ENCODE measurements around the gene FUCA2. TPM values are rescaled to one million over a fixed set of nuclear protein-coding genes. Genes with fewer than 3 reads are reported as not detected.

The FUCA2 gene
- total RNA-seq, 1 experiment from 2014 or later: 48.5 TPM

- no peak for TF ChIP-seq ERG (CRISPR knock-in tag; IDR thresholded peaks at IDR 0.05)
- TF ChIP-seq ZNF121 (CRISPR knock-in tag; IDR thresholded peaks at IDR 0.05): no peak
These were observed 20.7 kb downstream of the FUCA2 start (continued) for GRCh38 chr6:143490775-143491174.

GRCh38 chr6:143490244-143490643 is 21.3 kb downstream of the FUCA2 start:
- Mint-ChIP-seq H3K4me1 (no peaks in the 10 kb centered on the region), H3K27me3 (ENCODE audit: low read depth) (no peaks in the 10 kb centered on the region), H3K36me3 (no peaks in the 10 kb centered on the region; the same call in 1 of the 2 replicates), H3K4me3 (no peak overlapping the region), H3K27ac (no peak overlapping the region; the same call in 1 of the 2 replicates), H3K9me3 (no peaks in the 10 kb centered on the region)
- DNase-seq (ENCODE audit: low spot score): no peak
- CTCF ChIA-PET: no interaction called here
- POLR2A ChIA-PET: no interaction called here
- ATAC-seq: no peak
- TF ChIP-seq E2F4 (CRISPR knock-in tag; IDR thresholded peaks at IDR 0.05; ENCODE audit: borderline replicate concordance, low read depth): no peak
- no peak for TF ChIP-seq SP1 (CRISPR knock-in tag; conservative IDR thresholded peaks at IDR 0.05)
- no peak for TF ChIP-seq FOXJ3 (CRISPR knock-in tag; IDR thresholded peaks at IDR 0.05; ENCODE audit: borderline replicate concordance)
- TF ChIP-seq CTCF (IDR thresholded peaks at IDR 0.05): no peak
- no peak for TF ChIP-seq ETV6 (CRISPR knock-in tag; IDR thresholded peaks at IDR 0.05)
- no peak for TF ChIP-seq MYBL2 (CRISPR knock-in tag; IDR thresholded peaks at IDR 0.05)
- no peak for TF ChIP-seq ZBTB21 (CRISPR knock-in tag; IDR thresholded peaks at IDR 0.05; ENCODE audit: borderline replicate concordance)
- TF ChIP-seq SMAD3 (CRISPR knock-in tag; IDR thresholded peaks at IDR 0.05; ENCODE audit: borderline replicate concordance): no peak
- no peak for TF ChIP-seq RELA (CRISPR knock-in tag; IDR thresholded peaks at IDR 0.05; ENCODE audit: borderline replicate concordance)
- TF ChIP-seq GRHL2 (CRISPR knock-in tag; IDR thresholded peaks at IDR 0.05; ENCODE audit: insufficient replicate concordance, severe bottlenecking): no peak
- no peak for TF ChIP-seq ZNF263 (CRISPR knock-in tag; IDR thresholded peaks at IDR 0.05; ENCODE audit: low read depth)
- TF ChIP-seq ZNF396 (CRISPR knock-in tag; IDR thresholded peaks at IDR 0.05; ENCODE audit: borderline replicate concordance): no peak
- TF ChIP-seq ELF4 (CRISPR knock-in tag; IDR thresholded peaks at IDR 0.05; ENCODE audit: low read depth): no peak
- TF ChIP-seq TP53 (CRISPR knock-in tag; IDR thresholded peaks at IDR 0.05): no peak
- TF ChIP-seq RORB (CRISPR knock-in tag; IDR thresholded peaks at IDR 0.05): no peak
- TF ChIP-seq ZNF121 (CRISPR knock-in tag; IDR thresholded peaks at IDR 0.05): no peak
- no peak for TF ChIP-seq GTF2I (CRISPR knock-in tag; conservative IDR thresholded peaks at IDR 0.05)
- no peak for TF ChIP-seq TCF7 (CRISPR knock-in tag; IDR thresholded peaks at IDR 0.05; ENCODE audit: low read depth)

- CTCF ChIA-PET: no interaction called here
- ATAC-seq (no peak), DNase-seq (ENCODE audit: low spot score) (no peak)
- H3K27ac Mint-ChIP-seq: no peak overlapping the region
- H3K4me3 Mint-ChIP-seq: no peak overlapping the region
- H3K27me3 Mint-ChIP-seq (ENCODE audit: low read depth): no peaks in the 10 kb centered on the region
- POLR2A ChIA-PET: no interaction called here
- H3K36me3 Mint-ChIP-seq: no peaks in the 10 kb centered on the region
- no peaks in the 10 kb centered on the region for H3K9me3 Mint-ChIP-seq
- H3K4me1 Mint-ChIP-seq: no peaks in the 10 kb centered on the region
- TF ChIP-seq ZBTB21 (CRISPR knock-in tag; IDR thresholded peaks at IDR 0.05; ENCODE audit: borderline replicate concordance) (no peak), SP1 (CRISPR knock-in tag; conservative IDR thresholded peaks at IDR 0.05) (no peak), TEAD1 (CRISPR knock-in tag; IDR thresholded peaks at IDR 0.05) (no peak), TCF7 (CRISPR knock-in tag; IDR thresholded peaks at IDR 0.05; ENCODE audit: low read depth) (no peak), NFATC4 (CRISPR knock-in tag; IDR thresholded peaks at IDR 0.05) (no peak), ZNF671 (CRISPR knock-in tag; IDR thresholded peaks at IDR 0.05) (no peak), ZNF423 (CRISPR knock-in tag; IDR thresholded peaks at IDR 0.05) (no peak), E2F4 (CRISPR knock-in tag; IDR thresholded peaks at IDR 0.05; ENCODE audit: borderline replicate concordance, low read depth) (no peak), EMX1 (CRISPR knock-in tag; IDR thresholded peaks at IDR 0.05) (no peak), NFYB (CRISPR knock-in tag; conservative IDR thresholded peaks at IDR 0.05; ENCODE audit: low read depth) (no peak), ZBTB43 (CRISPR knock-in tag; IDR thresholded peaks at IDR 0.05) (no peak)
These were observed 24.8 kb downstream of the FUCA2 start for GRCh38 chr6:143486752-143487151.

All from WTC11 (cell line).